ENCODE data around the gene BCL7B.

Gene BCL7B

DNA sequence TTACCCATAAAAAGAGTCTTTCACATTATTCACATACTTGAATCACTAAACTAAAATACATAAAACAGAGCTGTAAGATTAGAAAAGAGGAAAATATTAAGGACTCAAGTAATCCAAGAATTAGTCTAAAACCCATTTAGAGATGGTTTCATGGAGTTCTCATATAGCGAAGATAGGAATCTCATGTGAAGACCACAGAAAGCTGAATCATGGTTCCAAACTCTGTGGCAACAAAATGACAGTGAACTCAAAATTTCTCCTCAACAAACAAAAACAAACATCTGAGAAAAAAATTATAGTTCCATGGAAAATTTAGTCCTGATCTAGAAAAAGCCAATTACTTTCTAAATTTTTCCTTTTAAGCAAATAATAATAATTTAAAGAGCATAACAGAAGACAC lies 70.0 kb downstream of the BCL7B start:
- DNase-seq, result no peak

All from SIG-M5 (cell line).